ENCODE results near the gene TMEM214.

DNA sequence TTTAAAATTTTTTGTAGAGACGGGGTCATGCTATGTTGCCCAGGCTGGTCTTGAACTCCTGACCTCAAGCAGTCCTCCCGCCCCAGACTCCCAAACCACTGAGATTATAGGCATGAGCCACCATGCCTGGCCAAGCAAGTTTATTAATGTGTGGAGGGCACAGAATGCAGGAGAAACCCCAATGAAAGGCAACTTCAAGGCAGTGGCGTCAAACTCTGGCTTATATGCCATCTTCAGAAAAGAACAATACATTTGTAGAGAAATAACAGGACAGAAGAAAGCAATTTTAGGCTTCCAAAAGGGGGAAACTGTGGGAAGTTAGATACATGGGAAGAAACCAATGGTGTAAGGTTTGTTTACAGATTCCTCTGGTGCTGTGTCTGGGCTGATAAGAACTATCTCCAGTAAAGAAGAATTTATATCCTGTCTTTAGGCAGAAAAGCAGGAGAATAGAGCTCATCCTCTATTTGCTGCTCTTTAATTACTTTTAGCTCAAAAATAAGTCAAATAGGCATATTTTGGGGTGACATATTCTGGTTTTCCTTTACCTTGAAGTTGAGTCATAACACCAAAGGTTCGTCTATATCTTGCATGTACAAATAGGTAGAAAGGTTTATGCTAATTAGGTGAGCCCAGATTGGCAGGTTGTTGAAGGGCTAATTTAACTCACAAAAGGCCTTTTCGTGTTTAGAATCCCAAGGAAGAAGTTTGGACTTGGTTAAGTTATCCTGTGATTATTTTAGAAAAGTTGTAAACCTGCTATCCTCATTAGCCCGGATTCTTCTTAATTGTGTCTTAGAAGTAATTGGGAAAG lies 26.0 kb upstream of the TMEM214 start:
- no peak for TF ChIP-seq EZH2 (IDR thresholded peaks at IDR 0.05; ENCODE audit: low read depth, low read length, severe bottlenecking)
- TF ChIP-seq KDM1A (IDR thresholded peaks at IDR 0.05; ENCODE audit: borderline replicate concordance, low read length): no peak
- TF ChIP-seq POLR2AphosphoS5 (IDR thresholded peaks at IDR 0.05; ENCODE audit: low read depth, low read length): no peak
- no peak for TF ChIP-seq TAF7 (optimal IDR thresholded peaks at IDR 0.05; ENCODE audit: borderline replicate concordance, low read depth, low read length)
- TF ChIP-seq BCL11A (IDR thresholded peaks at IDR 0.05; ENCODE audit: low read depth in 2 of 2, low read length in 2 of 2): no peak
- TF ChIP-seq TAF1 (IDR thresholded peaks at IDR 0.05; ENCODE audit: low read depth, low read length): no peak
- TF ChIP-seq, protein P1, sequence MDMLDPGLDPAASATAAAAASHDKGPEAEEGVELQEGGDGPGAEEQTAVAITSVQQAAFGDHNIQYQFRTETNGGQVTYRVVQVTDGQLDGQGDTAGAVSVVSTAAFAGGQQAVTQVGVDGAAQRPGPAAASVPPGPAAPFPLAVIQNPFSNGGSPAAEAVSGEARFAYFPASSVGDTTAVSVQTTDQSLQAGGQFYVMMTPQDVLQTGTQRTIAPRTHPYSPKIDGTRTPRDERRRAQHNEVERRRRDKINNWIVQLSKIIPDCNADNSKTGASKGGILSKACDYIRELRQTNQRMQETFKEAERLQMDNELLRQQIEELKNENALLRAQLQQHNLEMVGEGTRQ (IDR thresholded peaks at IDR 0.05; ENCODE audit: low read length): no peak
- TF ChIP-seq NRF1 (IDR thresholded peaks at IDR 0.05; ENCODE audit: low read depth, low read length): no peak
- no peak for TF ChIP-seq CREB1 (IDR thresholded peaks at IDR 0.05)
- no peak for TF ChIP-seq PHF8 (conservative IDR thresholded peaks at IDR 0.05; ENCODE audit: low read depth, low read length)
- TF ChIP-seq, protein P2, sequence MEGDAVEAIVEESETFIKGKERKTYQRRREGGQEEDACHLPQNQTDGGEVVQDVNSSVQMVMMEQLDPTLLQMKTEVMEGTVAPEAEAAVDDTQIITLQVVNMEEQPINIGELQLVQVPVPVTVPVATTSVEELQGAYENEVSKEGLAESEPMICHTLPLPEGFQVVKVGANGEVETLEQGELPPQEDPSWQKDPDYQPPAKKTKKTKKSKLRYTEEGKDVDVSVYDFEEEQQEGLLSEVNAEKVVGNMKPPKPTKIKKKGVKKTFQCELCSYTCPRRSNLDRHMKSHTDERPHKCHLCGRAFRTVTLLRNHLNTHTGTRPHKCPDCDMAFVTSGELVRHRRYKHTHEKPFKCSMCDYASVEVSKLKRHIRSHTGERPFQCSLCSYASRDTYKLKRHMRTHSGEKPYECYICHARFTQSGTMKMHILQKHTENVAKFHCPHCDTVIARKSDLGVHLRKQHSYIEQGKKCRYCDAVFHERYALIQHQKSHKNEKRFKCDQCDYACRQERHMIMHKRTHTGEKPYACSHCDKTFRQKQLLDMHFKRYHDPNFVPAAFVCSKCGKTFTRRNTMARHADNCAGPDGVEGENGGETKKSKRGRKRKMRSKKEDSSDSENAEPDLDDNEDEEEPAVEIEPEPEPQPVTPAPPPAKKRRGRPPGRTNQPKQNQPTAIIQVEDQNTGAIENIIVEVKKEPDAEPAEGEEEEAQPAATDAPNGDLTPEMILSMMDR (IDR thresholded peaks at IDR 0.05; ENCODE audit: control extremely low read depth in 1 of 3, insufficient read depth in 1 of 3, low read depth in 1 of 3, low read length in 3 of 3): no peak
- TF ChIP-seq RBBP5 (IDR thresholded peaks at IDR 0.05; ENCODE audit: borderline replicate concordance, low read depth, low read length): no peak
- TF ChIP-seq RFX5 (IDR thresholded peaks at IDR 0.05; ENCODE audit: borderline replicate concordance, low read depth, low read length): no peak
- no peak for TF ChIP-seq MAFK (IDR thresholded peaks at IDR 0.05; ENCODE audit: low read depth, low read length)

All from H1 (cell line).